ENCODE measurements around the gene CHMP2A.
A peak's percentile ranks its signal among the peaks of the same experiment; 100 is the strongest.

The CHMP2A gene

DNA sequence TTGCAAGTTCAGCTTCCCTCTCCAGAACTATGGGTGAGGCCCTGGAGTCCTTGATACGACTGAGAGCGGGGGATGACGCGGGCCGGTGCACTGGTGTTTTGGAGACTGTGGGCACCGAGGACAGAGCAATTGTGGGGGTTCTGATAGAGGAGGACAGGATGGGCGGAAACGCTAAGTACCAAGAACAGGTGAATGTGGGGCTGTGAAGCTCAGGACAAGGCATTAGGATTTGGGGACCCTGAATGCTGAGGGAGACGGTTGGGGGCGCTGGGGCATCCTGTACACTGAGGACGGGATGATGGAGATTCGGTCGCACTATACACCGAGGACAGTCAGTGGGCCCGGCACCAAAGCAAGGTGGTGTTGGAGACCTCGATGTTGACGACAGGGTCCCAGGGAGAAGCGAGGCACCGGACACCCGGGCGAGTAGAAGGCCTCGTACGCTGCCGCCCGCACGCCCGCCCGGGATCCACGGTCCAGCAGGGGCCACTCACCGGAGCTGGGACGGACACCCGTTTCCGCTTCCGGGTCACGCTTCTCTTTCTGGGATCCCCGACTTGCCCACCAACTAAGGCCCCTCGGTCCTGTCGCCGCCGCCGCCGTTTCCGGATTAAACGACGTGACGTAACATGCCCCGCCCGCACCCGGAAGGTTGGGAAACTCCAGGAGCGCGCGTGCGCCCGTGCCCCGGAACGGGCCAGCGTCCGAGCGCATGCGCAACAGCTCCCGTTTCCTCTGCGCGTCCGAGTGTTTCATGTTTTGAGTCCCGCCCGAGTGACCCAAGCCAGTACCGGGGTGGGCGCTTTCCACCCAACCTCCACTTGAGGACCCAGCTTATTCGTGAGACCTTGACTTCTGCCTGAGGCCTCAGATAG lies at the start of gene CHMP2A (continued):
- TF ChIP-seq ZNF654 (tag by site-specific recombination; IDR thresholded peaks at IDR 0.05; ENCODE audit: low read depth) = no peak
- TF ChIP-seq ZNF777 (tag by site-specific recombination; IDR thresholded peaks at IDR 0.05; ENCODE audit: borderline replicate concordance) = peak; percentile 60; the same call in 1 of the 2 replicates
- TF ChIP-seq ZNF280D (tag by site-specific recombination; IDR thresholded peaks at IDR 0.05) = no peak
- peak; percentile 99 for TF ChIP-seq ZNF629 (tag by site-specific recombination; IDR thresholded peaks at IDR 0.05)
- TF ChIP-seq WT1 (tag by site-specific recombination; IDR thresholded peaks at IDR 0.05) = peak; percentile 56; the same call in 1 of the 2 replicates
- no peak for TF ChIP-seq HOXA7 (CRISPR knock-in tag; IDR thresholded peaks at IDR 0.05; ENCODE audit: borderline replicate concordance)
- TF ChIP-seq ZNF521 (tag by site-specific recombination; IDR thresholded peaks at IDR 0.05) = no peak
- TF ChIP-seq MEIS1 (CRISPR knock-in tag; IDR thresholded peaks at IDR 0.05; ENCODE audit: borderline replicate concordance) = no peak
- TF ChIP-seq KLF7 (tag by site-specific recombination; IDR thresholded peaks at IDR 0.05; ENCODE audit: borderline replicate concordance) = no peak
- no peak for TF ChIP-seq ZNF549 (tag by site-specific recombination; IDR thresholded peaks at IDR 0.05)
- peak; percentile 92 for TF ChIP-seq HOXD13 (CRISPR knock-in tag; IDR thresholded peaks at IDR 0.05; ENCODE audit: borderline replicate concordance)
- TF ChIP-seq ZNF354C (tag by site-specific recombination; IDR thresholded peaks at IDR 0.05; ENCODE audit: borderline replicate concordance, low read depth) = no peak
- TF ChIP-seq SCRT2 (tag by site-specific recombination; IDR thresholded peaks at IDR 0.05) = no peak
- no peak; the same call in none of the 2 replicates for TF ChIP-seq KLF9 (tag by site-specific recombination; IDR thresholded peaks at IDR 0.05; ENCODE audit: low read depth)
- TF ChIP-seq ZNF658 (tag by site-specific recombination; IDR thresholded peaks at IDR 0.05) = no peak
- TF ChIP-seq, protein P1, sequence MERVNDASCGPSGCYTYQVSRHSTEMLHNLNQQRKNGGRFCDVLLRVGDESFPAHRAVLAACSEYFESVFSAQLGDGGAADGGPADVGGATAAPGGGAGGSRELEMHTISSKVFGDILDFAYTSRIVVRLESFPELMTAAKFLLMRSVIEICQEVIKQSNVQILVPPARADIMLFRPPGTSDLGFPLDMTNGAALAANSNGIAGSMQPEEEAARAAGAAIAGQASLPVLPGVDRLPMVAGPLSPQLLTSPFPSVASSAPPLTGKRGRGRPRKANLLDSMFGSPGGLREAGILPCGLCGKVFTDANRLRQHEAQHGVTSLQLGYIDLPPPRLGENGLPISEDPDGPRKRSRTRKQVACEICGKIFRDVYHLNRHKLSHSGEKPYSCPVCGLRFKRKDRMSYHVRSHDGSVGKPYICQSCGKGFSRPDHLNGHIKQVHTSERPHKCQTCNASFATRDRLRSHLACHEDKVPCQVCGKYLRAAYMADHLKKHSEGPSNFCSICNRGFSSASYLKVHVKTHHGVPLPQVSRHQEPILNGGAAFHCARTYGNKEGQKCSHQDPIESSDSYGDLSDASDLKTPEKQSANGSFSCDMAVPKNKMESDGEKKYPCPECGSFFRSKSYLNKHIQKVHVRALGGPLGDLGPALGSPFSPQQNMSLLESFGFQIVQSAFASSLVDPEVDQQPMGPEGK (tag by site-specific recombination; IDR thresholded peaks at IDR 0.05) = peak; percentile 86
- no peak for TF ChIP-seq ZNF529 (tag by site-specific recombination; IDR thresholded peaks at IDR 0.05; ENCODE audit: insufficient replicate concordance)
- TF ChIP-seq ELK4 (IDR thresholded peaks at IDR 0.05; ENCODE audit: borderline replicate concordance, low read depth, low read length) = peak; percentile 72; the same call in 1 of the 2 replicates
- TF ChIP-seq ZNF18 (tag by site-specific recombination; IDR thresholded peaks at IDR 0.05) = no peak
- TF ChIP-seq GLIS2 (tag by site-specific recombination; IDR thresholded peaks at IDR 0.05) = peak; percentile 81
- TF ChIP-seq ZNF155 (tag by site-specific recombination; IDR thresholded peaks at IDR 0.05) = no peak
- TF ChIP-seq, protein P2, sequence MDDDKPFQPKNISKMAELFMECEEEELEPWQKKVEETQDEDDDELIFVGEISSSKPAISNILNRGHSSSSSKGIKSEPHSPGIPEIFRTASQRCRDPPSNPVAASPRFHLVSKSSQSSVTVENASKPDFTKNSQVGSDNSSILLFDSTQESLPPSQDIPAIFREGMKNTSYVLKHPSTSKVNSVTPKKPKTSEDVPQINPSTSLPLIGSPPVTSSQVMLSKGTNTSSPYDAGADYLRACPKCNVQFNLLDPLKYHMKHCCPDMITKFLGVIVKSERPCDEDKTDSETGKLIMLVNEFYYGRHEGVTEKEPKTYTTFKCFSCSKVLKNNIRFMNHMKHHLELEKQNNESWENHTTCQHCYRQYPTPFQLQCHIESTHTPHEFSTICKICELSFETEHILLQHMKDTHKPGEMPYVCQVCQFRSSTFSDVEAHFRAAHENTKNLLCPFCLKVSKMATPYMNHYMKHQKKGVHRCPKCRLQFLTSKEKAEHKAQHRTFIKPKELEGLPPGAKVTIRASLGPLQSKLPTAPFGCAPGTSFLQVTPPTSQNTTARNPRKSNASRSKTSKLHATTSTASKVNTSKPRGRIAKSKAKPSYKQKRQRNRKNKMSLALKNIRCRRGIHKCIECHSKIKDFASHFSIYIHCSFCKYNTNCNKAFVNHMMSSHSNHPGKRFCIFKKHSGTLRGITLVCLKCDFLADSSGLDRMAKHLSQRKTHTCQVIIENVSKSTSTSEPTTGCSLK (tag by site-specific recombination; IDR thresholded peaks at IDR 0.05) = no peak
- TF ChIP-seq ZSCAN16 (tag by site-specific recombination; IDR thresholded peaks at IDR 0.05) = peak; percentile 21; the same call in 1 of the 2 replicates
- peak; percentile 35; the same call in 1 of the 2 replicates for TF ChIP-seq ZNF449 (tag by site-specific recombination; IDR thresholded peaks at IDR 0.05)
- TF ChIP-seq ZNF544 (tag by site-specific recombination; IDR thresholded peaks at IDR 0.05) = no peak
- TF ChIP-seq ZNF112 (tag by site-specific recombination; IDR thresholded peaks at IDR 0.05) = no peak
- TF ChIP-seq ZNF596 (tag by site-specific recombination; IDR thresholded peaks at IDR 0.05) = no peak
- no peak; the same call in 1 of the 2 replicates for TF ChIP-seq ZNF501 (tag by site-specific recombination; IDR thresholded peaks at IDR 0.05)
